ENCODE results near the gene DGKD. TPM values are rescaled to one million over a fixed set of nuclear protein-coding genes. Genes with fewer than 3 reads are reported as not detected.

The DGKD gene
- total and polyA plus RNA-seq, 10 of the 15 experiments (the other 5 are each of a cell fraction or from before 2014, with no cell fraction given) = 2.7 to 81.9 (median 27.0) TPM

- ATAC-seq (peak; percentile 12; the same call in 1 of the 3 replicates), DNase-seq (ENCODE audit: low read depth, low spot score) (no peak), FAIRE-seq (no peak)
- no peak overlapping the region; the same call in 1 of the 2 replicates for H2AFZ ChIP-seq (ENCODE audit: control insufficient read depth, low read depth, low read length)
- H3K4me2 ChIP-seq (ENCODE audit: control insufficient read depth, insufficient read depth) = peak overlapping the region; percentile 77
- H4K20me1 ChIP-seq (ENCODE audit: control insufficient read depth, insufficient read depth) = no peaks in the 10 kb centered on the region
- peak overlapping the region; percentile 25; the same call in 1 of the 2 replicates for H3K9ac ChIP-seq (ENCODE audit: control insufficient read depth, insufficient read depth, low read length)
- ChIA-PET RAD21 (ENCODE audit: unreplicated experiment) (no interaction called here), POLR2A (no interaction called here), SMC1A (ENCODE audit: uncharacterized antibody, unreplicated experiment) (interaction anchor here (1.5 kb wide), 1 partner anchor 8 kb away, joined by 4 read pairs; no protein-coding TSS in a partner anchor), CTCF (no interaction called here)
- 45% methylated on average over 11 of the region's 11 CpGs for WGBS (ENCODE audit: insufficient coverage, insufficient replicate concordance, low lambda C conversion rate, missing lambda C conversion rate)
- intact Hi-C loops (cut with micrococcal nuclease; ENCODE audit: unreplicated experiment) = no loop called here
- peak; percentile 28 for TF ChIP-seq RUNX3 (IDR thresholded peaks at IDR 0.05; ENCODE audit: low read length)
- no peak for TF ChIP-seq SRF (IDR thresholded peaks at IDR 0.05; ENCODE audit: low read depth in 2 of 2, low read length in 2 of 2)
- TF ChIP-seq JUNB (IDR thresholded peaks at IDR 0.05) = peak; percentile 47; the same call in 1 of the 2 replicates
- peak; percentile 21; the same call in 1 of the 2 replicates for TF ChIP-seq POLR2A (IDR thresholded peaks at IDR 0.05; ENCODE audit: low read depth, low read length)
- peaks cover 40% of the 10 kb centered on the region for H3K79me2 ChIP-seq (ENCODE audit: control insufficient read depth, insufficient read depth, low read length)
- peaks cover 0 to 6% of the 10 kb centered on the region in 2 experiments; a peak in 1 of 4 replicates for H3K36me3 ChIP-seq (ENCODE audit: control insufficient read depth in 2 of 2, insufficient read depth in 2 of 2, low read length in 1 of 2)
- no TSS peak for BruUV-seq (replicated peaks)
- H3K4me3 ChIP-seq = peak overlapping the region; percentile 14; the same call in 1 of the 2 replicates
- no peaks in the 10 kb centered on the region for H3K27me3 ChIP-seq (replicated peaks in 1 of 2; ENCODE audit: control insufficient read depth in 2 of 2, insufficient read depth in 2 of 2, low read length in 1 of 2)
- in situ Hi-C loops (cut with MboI) = no loop called here
- no peaks in the 10 kb centered on the region for H3K9me3 ChIP-seq (replicated peaks; ENCODE audit: control insufficient read depth, insufficient read depth, low read length)
- peaks cover 60% of the 10 kb centered on the region for H3K4me1 ChIP-seq (ENCODE audit: control insufficient read depth, insufficient read depth, low read length)
- peak overlapping the region; percentile 9 for H3K27ac ChIP-seq (ENCODE audit: control insufficient read depth, insufficient read depth)
Measured at GRCh38 chr2:233380995-233381637, 26.8 kb downstream of the DGKD start.

- ChIA-PET POLR2A (no interaction called here), CTCF (interaction anchor here (0.6 kb wide), 1 partner anchor 22 kb away, joined by 4 read pairs; no protein-coding TSS in a partner anchor), RAD21 (ENCODE audit: unreplicated experiment) (no interaction called here), SMC1A (ENCODE audit: uncharacterized antibody, unreplicated experiment) (interaction anchor here (0.9 to 1.5 kb wide), 2 partner anchors 9 to 60 kb away, joined by 3 to 4 read pairs; no protein-coding TSS in a partner anchor)
- peaks cover 63% of the 10 kb centered on the region for H3K4me1 ChIP-seq (ENCODE audit: control insufficient read depth, insufficient read depth, low read length)
- H3K4me2 ChIP-seq (ENCODE audit: control insufficient read depth, insufficient read depth) = peak overlapping the region; percentile 77; the same call in 1 of the 2 replicates
- peaks cover 45% of the 10 kb centered on the region for H3K79me2 ChIP-seq (ENCODE audit: control insufficient read depth, insufficient read depth, low read length)
- H3K4me3 ChIP-seq = no peak overlapping the region
- no peaks in the 10 kb centered on the region for H3K9me3 ChIP-seq (replicated peaks; ENCODE audit: control insufficient read depth, insufficient read depth, low read length)
- H3K36me3 ChIP-seq (ENCODE audit: control insufficient read depth in 2 of 2, insufficient read depth in 2 of 2, low read length in 1 of 2) = peaks cover 0 to 6% of the 10 kb centered on the region in 2 experiments; a peak in 1 of 4 replicates
- H3K27ac ChIP-seq (ENCODE audit: control insufficient read depth, insufficient read depth) = no peak overlapping the region; the same call in 1 of the 2 replicates
- no peak for DNase-seq (ENCODE audit: low read depth, low spot score)
- FAIRE-seq = no peak
- no TSS peak for BruUV-seq (replicated peaks)
- no peak overlapping the region for H2AFZ ChIP-seq (ENCODE audit: control insufficient read depth, low read depth, low read length)
- H3K27me3 ChIP-seq (replicated peaks in 1 of 2; ENCODE audit: control insufficient read depth in 2 of 2, insufficient read depth in 2 of 2, low read length in 1 of 2) = no peaks in the 10 kb centered on the region
- intact Hi-C loops (cut with micrococcal nuclease; ENCODE audit: unreplicated experiment) (no loop called here), in situ Hi-C loops (cut with MboI) (no loop called here)
- 46% methylated on average over 4 of the region's 4 CpGs for WGBS (ENCODE audit: insufficient coverage, insufficient replicate concordance, low lambda C conversion rate, missing lambda C conversion rate)
- ATAC-seq = no peak
- no peak for TF ChIP-seq JUND (IDR thresholded peaks at IDR 0.05; ENCODE audit: low read depth, low read length)
- no peak for TF ChIP-seq HDAC6 (IDR thresholded peaks at IDR 0.05; ENCODE audit: unreplicated experiment)
- H4K20me1 ChIP-seq (ENCODE audit: control insufficient read depth, insufficient read depth) = no peaks in the 10 kb centered on the region
- H3K9ac ChIP-seq (ENCODE audit: control insufficient read depth, insufficient read depth, low read length) = no peak overlapping the region
Measured at GRCh38 chr2:233381638-233381995, 27.3 kb downstream of the DGKD start.
